ENCODE data around the gene ZBTB39.

- TF ChIP-seq CTCF (IDR thresholded peaks at IDR 0.05) = no peak
- TF ChIP-seq POLR2A (IDR thresholded peaks at IDR 0.05) = no peak
These were observed 51.4 kb downstream of the ZBTB39 start for GRCh38 chr12:56954958-56955355.

All from Peyer's patch (tissue), 4 donors.